OCI-LY7 (cell line): ENCODE measurements around the gene CAVIN1.

Source experiments
- EZH2phosphoT487 ChIP-seq: fragments of 200-600 bp; sonication (generic); IDR thresholded peaks from 2 replicates; pipeline ENCODE4 v1.6.1; 2018; ENCODE audit warnings: low read depth, borderline replicate concordance, mild to moderate bottlenecking, mixed run types, antibody characterized with exemption, low read length, moderate library complexity, mixed read lengths
- TF ChIP-seq, protein P1 (sequence below): fragments of 200-600 bp; sonication (generic); conservative IDR thresholded peaks from 2 replicates; pipeline ENCODE4 v1.5.1; 2014; ENCODE audit warnings: mild to moderate bottlenecking, antibody characterized with exemption, low read length, moderate library complexity, mixed read lengths

GRCh38 chr17:42453439-42453838 is 30.4 kb upstream of the CAVIN1 start:
- TF ChIP-seq, protein P1, sequence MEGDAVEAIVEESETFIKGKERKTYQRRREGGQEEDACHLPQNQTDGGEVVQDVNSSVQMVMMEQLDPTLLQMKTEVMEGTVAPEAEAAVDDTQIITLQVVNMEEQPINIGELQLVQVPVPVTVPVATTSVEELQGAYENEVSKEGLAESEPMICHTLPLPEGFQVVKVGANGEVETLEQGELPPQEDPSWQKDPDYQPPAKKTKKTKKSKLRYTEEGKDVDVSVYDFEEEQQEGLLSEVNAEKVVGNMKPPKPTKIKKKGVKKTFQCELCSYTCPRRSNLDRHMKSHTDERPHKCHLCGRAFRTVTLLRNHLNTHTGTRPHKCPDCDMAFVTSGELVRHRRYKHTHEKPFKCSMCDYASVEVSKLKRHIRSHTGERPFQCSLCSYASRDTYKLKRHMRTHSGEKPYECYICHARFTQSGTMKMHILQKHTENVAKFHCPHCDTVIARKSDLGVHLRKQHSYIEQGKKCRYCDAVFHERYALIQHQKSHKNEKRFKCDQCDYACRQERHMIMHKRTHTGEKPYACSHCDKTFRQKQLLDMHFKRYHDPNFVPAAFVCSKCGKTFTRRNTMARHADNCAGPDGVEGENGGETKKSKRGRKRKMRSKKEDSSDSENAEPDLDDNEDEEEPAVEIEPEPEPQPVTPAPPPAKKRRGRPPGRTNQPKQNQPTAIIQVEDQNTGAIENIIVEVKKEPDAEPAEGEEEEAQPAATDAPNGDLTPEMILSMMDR, result no peak
- TF ChIP-seq EZH2phosphoT487, result no peak
